TTC549 (cell line): ENCODE measurements around the gene TRMT5.

Source experiments
- FAIRE-seq: peaks from 2 replicates; lab custom pipeline; 2012; peaks lifted over from hg19 to GRCh38; lab: Jason Lieb, UNC

Gene TRMT5, protein sequence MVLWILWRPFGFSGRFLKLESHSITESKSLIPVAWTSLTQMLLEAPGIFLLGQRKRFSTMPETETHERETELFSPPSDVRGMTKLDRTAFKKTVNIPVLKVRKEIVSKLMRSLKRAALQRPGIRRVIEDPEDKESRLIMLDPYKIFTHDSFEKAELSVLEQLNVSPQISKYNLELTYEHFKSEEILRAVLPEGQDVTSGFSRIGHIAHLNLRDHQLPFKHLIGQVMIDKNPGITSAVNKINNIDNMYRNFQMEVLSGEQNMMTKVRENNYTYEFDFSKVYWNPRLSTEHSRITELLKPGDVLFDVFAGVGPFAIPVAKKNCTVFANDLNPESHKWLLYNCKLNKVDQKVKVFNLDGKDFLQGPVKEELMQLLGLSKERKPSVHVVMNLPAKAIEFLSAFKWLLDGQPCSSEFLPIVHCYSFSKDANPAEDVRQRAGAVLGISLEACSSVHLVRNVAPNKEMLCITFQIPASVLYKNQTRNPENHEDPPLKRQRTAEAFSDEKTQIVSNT

DNA sequence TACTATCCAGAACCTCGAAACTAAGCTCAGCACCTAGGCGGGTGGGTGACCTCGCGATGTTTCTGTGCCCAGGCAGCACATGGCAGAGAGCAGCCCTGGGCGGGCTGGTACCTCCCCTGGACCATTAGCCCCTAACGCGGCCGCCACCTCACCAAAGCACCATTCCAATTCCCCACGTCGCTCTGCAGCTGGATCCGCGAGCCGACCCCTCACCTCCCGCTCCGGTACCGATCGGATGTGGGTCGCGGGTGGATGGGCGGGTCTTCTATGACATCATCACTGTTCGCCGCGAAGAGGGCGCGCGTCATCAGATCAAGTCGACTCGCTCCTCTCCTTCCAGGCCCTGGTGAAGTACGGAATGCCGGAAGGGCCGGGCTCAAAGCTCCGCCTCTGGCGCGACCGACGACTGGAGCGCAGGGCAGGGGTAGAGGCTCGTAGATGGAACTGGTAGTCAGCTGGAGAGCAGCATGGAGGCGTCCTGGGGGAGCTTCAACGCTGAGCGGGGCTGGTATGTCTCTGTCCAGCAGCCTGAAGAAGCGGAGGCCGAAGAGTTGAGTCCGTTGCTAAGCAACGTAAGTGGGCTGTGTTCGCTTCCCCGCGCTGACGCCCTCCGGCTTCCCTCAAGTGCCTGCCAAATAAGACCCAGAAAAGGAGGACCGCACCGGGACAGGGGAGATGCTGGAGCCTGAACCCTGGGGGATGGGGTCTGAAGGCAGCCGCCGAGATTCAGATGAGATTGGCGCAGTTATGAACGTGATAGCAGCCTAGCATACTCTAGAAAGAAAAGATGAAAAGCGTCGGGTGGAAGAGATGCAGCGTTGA lies at the start of gene TRMT5, which contains the start of gene SLC38A6:
TSS of gene TRMT5 (minus strand) at position 269 of the 822 bp plus-strand sequence. CDS start at position 163, 106 bp downstream.
TSS of gene SLC38A6 (plus strand) at position 435 of the 822 bp plus-strand sequence. CDS start at position 468, 33 bp downstream.
- FAIRE-seq, result peak; percentile 60

DNA sequence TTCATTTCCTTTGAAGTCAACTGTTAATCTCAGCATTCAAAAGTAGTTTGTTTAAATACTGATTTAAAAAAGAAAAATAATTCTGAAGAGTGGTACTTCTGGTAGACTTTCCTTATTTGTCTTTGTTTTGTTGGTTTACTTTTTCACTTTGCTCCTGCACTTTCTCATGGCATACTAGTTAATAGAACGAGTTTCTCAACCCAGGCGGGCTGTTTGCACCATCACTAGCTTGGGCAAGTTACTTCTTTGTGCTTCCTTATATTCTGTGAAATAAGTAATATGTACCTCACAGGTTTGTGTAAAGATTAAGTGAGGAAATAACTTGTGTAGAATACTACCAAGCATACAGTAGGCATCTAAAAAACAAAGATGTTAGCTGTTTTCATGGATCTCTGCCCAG lies 45.6 kb upstream of the TRMT5 start:
- FAIRE-seq, result no peak

DNA sequence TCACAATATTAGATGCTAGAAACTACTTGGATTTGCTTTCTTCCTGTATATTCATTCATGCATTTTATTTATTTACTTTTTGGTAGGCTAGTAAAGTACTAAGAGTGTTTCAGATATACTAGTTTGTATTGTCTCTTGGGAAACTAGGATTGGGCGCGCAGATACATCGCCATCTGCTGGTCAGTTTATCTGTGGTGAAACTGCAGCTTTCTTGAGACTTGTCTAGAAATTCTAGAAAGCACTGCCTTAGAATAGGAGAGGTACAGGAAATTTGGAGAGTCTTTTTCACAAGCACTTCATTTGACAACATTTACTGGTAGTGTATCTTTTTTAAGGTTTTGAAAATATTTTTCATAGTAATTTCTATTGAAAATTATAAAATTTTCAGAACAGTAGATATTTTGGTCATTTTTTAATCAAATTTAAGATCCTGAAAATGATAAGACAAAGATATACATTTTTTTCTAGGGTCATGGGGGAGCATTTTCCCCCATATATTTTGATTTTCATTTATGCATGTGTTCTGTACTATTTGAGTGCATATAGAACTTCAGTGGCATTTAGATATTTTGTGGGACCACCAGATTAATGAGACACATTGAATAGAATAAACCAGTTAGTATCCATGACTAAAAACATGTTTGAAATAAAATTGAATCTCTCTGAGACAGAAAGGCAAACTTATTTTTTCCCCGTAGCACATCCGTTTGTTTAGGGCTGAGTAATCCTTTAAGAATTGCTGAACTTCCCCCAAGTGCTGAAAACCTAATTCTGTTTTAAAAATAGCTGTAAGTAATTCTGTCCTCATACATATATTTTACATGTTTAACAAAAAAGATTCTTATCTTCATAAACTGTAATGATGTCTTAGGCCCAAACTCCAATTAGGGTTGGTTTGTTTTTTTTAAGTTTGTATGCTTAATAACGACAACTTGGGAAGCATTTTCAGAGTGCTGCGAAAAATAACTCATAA lies 44.7 kb upstream of the TRMT5 start:
- peak; percentile 93 for FAIRE-seq

DNA sequence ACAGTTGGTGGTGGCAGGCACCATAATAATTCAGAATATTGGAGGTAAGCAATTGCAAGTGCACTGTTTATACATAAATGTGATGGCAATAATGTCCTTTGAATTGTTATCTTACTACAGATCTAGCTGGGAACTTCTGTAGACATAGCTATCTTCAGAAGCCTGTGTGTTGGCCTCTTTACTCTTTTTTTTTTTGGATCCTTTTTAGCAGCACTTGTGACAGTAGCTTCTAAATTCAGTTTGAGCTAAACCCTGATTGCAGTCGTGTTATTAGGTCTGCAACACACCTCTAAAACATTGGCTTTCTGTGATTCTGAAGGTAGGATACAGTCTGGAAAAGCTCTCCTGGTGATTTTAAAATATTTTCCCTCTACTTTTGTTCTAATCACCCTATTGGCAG lies 38.7 kb upstream of the TRMT5 start:
- FAIRE-seq, result no peak

DNA sequence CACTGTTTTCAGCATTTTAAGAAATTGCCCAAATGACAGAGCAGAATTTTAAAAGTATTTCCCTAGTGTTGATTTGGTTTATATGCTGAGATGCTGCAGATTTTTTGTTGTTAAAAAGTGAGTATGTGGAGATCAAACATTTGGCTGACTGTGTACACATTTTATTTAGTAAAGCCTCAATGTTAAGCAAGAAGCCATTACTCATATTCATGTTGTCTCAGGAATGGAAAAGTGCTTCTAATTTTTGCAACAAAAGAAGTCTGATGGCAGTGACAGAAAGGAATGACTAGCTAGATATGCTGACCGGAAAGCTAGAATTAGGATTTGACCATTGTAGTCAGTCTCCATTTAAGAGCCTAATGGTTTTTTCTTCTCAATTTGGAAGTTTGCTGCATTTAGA lies 22.7 kb upstream of the TRMT5 start:
- FAIRE-seq, result no peak

DNA sequence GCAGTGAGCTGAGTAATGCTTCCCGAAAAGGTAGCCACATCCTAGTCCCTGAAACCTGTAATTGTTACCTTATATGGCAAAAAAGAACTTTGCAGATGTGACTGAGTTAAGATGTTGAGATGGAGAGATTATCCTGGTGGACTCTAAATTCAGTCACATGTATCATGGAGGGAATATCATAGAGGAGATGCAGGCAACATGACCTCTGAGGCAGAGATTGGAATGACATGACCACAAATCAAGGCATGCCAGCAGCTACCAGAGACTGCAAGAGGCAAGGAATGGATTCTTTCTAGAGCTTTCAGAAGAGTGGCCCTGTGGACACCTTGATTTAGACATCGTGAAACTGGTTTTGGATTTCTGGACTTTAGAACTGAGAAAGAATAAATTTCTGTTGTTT lies 18.7 kb upstream of the TRMT5 start:
- no peak for FAIRE-seq

DNA sequence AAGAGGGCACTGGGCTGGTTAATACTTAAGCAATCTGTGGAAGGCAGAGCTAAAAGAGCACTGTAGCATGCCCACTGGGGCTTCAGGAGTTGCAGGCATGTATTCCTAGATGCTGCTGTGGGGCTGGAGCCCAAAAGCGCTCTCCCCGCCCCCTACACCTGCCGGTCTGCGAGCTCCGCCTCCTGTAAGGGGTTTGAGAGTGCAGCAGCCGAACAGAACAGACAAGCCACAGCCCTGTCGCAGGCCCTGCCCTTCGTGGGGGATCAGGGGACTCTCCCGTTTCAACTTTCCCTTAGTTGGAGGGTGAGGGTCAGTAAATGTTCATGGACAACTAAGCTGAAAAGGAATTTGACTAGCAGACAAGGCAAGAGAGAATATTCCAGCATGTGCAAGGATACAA lies 17.7 kb upstream of the TRMT5 start:
- no peak for FAIRE-seq

DNA sequence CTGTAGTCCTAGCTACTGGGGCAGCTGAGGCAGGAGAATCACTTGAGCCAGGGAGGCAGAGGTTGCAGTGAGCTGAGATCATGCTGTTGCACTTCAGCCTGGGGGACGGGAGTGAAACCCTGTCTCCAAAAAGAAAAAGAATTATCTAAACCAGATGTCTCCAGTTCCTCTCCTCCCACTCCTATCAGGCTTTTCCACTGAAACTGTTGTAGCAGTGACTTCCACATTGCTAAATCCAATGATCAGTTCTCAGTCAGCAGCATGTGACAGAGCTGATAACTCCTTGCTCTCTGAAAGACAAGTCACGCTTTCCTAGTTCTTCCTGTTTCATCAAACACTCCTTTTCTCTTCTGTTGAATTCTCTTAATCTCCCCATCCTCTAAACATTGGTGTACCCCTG lies 8.7 kb upstream of the TRMT5 start:
- no peak for FAIRE-seq

DNA sequence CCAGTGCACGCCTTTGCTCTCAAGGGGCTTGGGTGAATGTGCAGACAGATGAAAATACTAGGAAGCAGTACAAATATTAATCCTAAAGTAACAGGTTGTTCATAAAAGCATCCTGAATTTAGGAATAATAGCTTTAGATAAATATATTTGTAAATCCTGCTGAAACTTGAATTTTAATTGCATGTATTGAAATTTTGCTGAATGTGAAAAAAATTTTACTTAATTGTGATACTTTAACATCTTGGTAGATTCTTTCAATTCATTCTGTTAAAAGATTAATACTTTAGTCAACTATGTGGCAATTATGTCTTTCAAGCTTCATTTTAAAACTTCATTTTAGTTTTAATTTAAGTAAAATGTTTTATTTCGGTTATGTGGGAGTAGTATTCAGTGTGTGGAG lies 5.6 kb upstream of the TRMT5 start:
- FAIRE-seq, result no peak

DNA sequence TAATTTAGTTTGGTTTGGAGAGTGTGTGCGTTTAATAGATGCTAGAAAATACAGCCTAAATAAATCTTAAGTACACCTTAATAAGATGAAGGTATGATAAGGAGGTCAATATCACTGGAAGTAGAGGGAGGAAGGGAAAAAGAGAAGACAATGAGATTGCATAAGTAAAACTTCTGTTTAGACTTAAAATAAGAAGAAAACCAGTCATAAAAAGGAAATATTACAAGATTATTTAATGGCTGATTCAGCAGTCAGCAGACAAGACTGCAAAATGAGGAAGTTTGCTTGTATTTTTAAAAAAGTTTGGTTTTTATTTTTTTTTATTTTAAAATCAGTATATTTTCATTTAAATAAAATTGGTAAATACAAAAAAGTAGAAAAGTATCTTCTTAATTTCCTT lies 3.3 kb upstream of the TRMT5 start:
- FAIRE-seq, result no peak

DNA sequence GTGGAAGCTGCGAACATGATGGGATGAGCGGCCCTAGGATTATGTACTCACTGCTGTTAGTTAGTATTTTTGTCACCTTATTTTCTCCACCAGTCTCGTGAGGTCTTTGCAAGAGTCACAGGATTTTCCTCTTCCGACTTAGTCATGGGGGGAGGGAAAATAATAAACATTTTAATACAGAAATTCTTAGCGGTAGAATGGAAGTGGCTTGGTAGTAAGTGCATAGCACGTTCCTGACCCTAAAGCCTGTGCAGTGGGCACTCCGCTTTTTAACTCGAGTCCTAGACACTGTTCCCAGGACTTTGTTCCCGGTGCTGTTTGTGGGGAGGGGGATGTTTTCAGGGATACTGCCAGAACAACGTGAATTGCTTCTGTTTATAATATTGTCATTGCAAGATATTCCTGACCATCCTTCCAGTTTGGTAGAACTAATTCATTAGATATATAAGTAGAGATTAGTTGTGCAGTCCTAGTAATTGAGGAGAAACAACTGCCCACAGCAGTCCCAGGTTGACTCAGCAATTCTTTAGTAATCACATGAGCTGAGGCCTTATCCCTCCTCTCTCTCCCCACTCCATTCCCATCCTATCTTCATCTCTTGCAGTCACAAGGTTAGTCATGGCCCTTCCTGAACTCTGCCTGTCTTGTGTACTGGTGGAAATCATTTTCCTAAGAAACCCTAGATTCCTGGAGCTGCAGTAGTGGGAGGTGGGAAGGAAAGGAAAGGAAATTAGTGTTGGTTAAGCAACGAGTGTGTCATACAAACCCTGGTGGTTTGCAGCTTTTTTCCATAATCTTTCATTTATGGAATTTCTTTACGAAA lies 965 bp upstream of the TRMT5 start:
- no peak for FAIRE-seq

DNA sequence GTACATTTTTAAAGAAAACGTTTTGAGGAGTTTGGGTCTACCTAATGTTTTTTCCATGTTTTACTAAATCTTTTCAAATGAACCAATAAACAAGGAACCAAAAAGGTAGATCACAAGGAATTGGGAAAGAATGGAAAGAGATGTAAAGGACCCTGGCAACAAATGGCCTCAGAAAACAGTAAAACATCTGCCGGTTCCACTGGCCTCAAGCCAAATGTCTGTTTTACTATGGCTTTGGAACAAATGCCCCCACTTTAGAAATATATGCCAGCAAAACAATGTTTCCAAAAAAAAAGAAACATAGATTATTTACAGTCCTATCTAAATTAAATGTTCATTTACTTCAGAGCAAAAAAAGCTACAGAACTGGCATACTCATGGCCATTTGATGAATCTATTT lies 3.0 kb downstream of the TRMT5 start:
- FAIRE-seq, result no peak

DNA sequence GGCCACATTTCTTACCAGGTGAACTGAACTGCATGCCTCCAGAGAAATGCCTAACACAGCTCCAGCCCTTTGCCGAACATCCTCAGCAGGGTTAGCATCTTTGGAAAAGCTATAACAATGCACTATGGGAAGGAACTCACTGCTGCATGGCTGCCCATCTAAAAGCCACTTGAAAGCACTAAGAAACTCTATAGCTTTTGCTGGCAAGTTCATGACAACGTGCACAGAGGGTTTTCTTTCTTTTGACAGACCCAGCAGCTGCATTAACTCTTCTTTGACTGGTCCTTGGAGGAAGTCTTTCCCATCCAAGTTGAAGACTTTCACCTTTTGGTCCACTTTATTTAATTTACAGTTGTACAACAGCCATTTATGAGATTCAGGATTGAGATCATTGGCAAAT lies 5.3 kb downstream of the TRMT5 start:
- no peak for FAIRE-seq

DNA sequence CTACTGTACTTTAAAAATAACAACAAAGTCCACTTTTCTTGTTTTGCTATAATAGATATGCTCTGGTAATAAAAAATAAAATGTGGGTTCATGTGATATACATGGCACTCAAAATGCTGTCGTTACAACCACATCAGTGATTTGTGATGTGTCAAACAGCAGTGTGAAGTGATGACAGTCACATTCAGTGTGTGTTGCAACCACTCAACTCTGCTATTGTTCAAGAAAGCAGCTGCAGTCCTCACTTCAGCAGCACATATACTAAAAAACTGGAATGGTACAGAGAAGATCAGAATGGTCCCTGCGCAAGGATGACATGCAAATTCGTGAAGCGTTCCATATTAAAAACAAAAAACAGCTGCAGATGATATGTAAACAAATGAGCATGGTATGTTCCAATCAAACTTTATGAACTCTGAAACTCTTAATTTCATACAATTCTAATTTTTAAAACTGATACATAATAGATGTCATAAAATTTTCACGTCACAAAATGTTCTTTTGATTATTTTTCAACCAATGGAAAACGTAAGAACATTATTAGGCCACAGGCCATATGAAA lies 6.7 kb downstream of the TRMT5 start:
- FAIRE-seq, result no peak

DNA sequence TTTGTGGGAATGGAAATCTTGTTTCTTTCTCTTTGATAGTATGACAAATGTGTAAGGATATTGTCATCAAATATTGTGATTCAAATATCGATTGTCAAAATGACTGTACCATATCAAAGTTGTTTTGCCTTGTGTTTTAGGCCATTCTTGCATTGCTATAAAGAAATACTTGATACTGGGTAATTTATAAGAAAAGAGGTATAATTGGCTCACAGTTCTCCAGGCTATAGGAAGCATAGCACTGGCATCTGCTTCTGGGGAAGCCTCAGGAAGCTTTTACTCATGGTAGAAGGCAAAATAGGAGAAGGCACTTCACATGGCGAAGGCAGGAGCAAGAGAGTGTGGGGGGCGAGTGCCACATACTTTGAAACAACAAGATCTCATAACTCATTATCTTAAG lies 7.8 kb downstream of the TRMT5 start:
- FAIRE-seq, result no peak

DNA sequence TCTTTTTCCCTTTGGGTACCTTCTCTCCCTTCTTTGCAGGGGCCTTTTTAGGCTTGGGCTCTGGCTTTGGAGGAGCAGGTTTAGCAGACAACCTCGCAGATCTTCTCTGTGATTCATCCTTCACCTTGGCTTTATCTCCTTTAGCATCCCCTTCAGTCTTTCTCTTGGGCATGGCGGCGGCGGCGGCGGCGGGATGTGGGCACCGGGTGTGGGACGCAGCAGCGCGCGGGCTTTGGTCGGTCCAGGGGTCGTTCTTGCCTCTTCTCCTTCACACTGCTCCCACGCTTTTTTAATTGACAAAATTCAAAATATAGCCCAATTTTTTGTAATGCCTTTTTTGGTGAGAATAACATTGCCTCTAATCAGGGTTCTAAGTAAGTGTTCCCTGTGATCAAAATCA lies 8.6 kb downstream of the TRMT5 start:
- no peak for FAIRE-seq

DNA sequence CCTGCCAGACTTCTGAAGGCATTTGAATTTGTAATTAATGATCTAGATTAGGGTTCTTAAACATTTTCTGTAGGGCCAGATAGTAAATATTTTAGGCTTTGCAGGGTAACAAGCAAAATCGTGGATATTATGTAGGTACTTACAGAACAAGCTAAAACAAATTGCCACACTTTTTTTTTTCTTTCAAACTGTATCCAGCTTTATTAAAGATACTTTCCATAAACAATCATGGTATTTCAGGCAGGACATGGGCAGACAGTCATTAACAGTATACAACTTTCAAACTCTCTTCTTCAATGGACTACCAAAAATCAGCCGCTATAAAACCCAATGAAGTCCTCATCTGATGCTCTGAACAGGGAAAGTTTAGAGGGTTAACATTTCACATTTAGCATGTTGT lies 9.6 kb downstream of the TRMT5 start:
- no peak for FAIRE-seq

DNA sequence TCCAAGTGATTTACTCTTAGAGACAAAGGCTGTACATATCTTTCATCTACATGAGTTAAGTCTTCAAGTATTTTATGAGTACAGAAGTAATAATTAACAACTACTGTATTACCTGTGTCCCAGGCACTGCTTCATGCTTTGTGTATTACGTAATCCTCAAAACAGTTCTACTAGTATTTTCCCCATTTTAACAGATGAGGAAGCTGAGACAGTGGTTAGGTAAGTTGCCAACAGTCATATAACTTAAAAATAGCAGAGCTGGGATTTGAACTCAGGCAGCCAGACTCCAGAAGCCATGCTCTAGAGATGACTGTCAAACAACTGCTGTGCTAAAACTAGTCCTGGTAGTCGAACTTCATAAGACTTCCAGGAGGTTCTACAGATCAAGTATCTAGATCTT lies 10.7 kb downstream of the TRMT5 start:
- no peak for FAIRE-seq

DNA sequence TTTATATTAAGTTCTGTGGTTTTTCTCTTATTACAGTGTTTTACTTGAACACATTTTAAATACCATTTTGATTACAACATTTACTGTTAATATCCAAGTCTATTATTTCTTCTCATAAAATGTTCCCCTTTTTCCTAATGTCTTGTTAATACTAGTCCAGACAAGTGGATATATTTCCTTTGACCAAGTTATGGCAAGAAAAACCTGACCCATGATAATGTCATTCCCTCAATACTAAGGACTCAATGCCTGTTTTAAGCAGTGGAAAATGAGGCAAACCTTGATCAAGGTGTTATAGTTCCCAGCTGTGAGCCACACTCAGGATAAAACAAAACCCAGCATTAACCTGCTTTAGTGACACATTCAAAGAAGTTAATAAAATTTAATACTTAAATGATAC lies 12.2 kb downstream of the TRMT5 start:
- no peak for FAIRE-seq

DNA sequence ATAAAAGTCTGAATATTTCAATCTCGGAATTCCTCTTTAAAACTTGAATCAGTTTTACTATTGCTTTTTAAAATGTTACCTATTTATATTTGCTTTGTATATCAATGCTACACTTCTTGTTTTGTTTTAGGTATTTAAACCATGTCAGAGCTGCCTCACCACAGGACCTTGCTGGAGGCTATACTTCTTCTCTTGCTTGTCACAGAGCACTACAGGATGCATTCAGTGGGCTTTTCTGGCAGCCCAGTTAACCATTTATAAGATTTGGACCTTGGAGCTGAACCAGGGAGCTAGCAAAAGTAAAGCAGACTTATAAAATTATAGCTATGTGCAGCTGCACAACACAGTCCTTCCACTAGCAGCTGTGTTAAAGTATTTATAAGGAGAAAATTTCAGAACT lies 12.8 kb downstream of the TRMT5 start:
- FAIRE-seq, result no peak

DNA sequence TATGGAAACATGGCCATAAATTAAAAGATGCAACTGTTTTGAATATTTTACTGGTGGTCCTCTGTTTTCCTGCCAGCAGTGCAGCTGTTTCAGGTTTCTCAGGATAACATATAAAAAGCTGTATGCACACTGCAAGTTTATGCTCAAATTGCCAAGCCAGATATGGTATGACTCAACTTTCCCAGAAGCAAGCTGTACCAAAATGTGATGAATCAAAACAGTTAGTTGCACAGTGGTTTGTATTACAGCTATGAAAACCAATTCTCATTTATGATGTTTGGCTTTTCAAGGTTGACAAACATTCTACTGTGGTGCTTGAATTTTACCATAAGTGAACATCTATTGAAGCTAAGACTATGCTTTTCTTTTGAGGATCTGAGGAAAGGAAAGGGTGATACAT lies 15.5 kb downstream of the TRMT5 start:
- FAIRE-seq, result no peak
